ENCODE data around the gene UBE2G2. TPM values are rescaled to one million over a fixed set of nuclear protein-coding genes. Genes with fewer than 3 reads are reported as not detected.
A peak's percentile ranks its signal among the peaks of the same experiment; 100 is the strongest.

Gene UBE2G2
- total RNA-seq, 3 donors from 2014 or later = 138 to 144 (median 140) TPM

DNA sequence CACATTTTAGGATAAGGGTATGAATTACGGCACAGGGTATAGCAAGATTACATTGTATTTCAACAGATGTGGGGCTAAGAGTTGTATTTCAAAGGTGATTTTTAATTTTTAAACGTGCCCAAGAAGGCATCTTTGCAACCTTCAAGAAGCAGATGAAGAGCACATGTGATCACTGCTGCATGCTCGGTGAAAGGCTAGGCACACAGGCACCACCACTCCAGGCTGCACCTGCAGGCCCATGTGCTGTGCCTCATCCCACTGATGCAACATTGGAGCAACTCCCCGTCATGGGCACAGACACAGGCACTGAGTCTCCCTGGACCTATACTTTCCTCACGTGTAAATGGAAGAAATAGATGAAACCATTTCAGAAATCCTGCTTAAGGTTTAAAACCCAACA is 23.5 kb downstream of the UBE2G2 start:
- no peak for ATAC-seq
- Mint-ChIP-seq H3K4me1 (ENCODE audit: low read depth) (peaks cover 24% of the 10 kb centered on the region), H3K9me3 (no peaks in the 10 kb centered on the region), H3K4me3 (no peak overlapping the region), H3K27me3 (ENCODE audit: low read depth) (no peaks in the 10 kb centered on the region), H3K36me3 (ENCODE audit: insufficient read depth) (peaks cover 38% of the 10 kb centered on the region)
- DNase-seq = no peak

DNA sequence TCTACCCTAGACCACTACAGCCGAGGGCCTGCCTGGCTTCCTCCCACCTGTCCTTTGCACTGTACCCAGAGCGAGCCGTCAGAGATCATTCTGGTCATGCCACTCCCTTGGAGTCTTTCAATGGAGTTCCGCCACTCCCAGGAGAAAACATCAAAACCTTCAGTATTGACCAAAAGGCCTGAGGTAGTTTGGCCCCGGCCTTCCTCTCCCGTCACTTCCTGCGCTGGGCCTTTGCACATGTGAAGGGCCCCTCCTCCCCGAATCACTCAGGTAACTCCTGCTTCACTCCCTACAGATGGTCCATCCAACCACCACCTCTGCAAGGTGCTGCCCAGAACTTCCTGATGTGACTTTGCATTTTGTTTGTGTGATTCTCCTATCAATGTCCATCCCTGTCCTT is 26.6 kb downstream of the UBE2G2 start:
- H3K4me1 Mint-ChIP-seq (ENCODE audit: low read depth) = peaks cover 9% of the 10 kb centered on the region
- no peak for ATAC-seq
- H3K9me3 Mint-ChIP-seq = no peaks in the 10 kb centered on the region
- DNase-seq = no peak
- no peak overlapping the region for H3K4me3 Mint-ChIP-seq
- H3K27me3 Mint-ChIP-seq (ENCODE audit: low read depth) = no peaks in the 10 kb centered on the region
- H3K36me3 Mint-ChIP-seq (ENCODE audit: insufficient read depth) = peaks cover 42% of the 10 kb centered on the region

DNA sequence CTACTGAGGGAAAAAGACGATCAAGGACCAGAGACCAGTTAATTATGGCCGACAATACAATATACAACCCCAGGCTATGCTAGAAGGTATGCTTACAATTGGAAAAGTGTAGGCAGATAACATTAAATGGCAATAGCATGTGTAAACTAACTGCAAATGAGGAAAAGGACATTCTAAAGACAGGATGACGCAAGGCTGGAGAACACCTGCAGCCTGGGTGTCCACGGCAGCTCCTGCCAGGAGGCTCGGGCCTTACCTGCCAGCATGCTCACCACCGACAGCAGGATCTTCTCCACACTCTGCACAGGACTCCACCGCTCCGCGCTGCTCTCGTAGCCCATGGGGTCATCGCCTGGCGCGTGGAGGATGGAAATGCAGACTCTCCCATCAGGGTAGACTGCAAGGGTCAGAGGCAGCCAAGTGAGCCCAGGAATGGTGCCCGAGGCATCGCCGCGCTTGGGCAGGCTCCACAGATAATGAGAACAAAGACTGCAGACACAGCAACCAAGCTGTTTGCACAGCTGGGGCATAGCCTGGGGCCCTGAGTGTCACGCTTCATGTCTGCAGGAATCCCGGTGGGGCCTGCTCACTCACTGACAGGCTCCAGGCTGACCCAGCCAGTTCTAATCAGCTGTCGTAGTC is 28.2 kb downstream of the UBE2G2 start:
- no peaks in the 10 kb centered on the region for H3K27me3 Mint-ChIP-seq (ENCODE audit: low read depth)
- peaks cover 43% of the 10 kb centered on the region for H3K36me3 Mint-ChIP-seq (ENCODE audit: insufficient read depth)
- H3K4me3 Mint-ChIP-seq = no peak overlapping the region
- H3K9me3 Mint-ChIP-seq = no peaks in the 10 kb centered on the region
- H3K4me1 Mint-ChIP-seq (ENCODE audit: low read depth) = peaks cover 6% of the 10 kb centered on the region
- no peak for DNase-seq
- no peak for ATAC-seq

DNA sequence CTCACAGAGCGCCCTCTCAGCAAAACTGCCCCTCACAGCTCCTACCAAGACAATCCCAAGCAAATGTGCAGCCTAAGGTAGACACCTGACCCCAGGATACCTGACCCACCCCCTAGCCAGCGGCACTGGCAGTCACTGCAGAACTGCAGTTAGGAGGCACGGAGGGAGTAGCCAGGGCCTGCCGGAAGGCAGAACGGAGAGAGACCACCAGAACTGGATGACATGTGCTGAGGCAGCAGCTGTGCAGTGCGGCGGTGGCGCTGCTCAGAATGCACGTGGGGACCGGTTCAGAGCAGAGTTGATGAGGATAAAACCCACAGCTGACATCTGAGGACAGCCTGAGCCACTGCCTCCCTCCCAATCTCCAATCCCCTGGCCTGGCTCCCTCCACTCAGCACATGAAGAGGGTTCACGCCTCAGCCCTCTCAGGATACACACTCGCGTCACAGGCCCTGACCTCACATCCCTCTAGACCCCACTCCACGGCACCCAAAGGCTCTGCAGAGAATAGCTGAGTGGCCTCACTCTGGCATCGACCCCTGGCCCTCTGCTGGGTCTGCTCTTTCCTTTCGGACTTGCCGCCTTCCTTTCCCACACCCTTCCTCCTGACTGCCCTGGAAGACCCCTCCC is 29.6 kb downstream of the UBE2G2 start:
- DNase-seq (no peak), ATAC-seq (no peak)
- H3K36me3 Mint-ChIP-seq (ENCODE audit: insufficient read depth) = peaks cover 37% of the 10 kb centered on the region
- H3K4me3 Mint-ChIP-seq = no peak overlapping the region
- no peaks in the 10 kb centered on the region for H3K9me3 Mint-ChIP-seq
- H3K27me3 Mint-ChIP-seq (ENCODE audit: low read depth) = no peaks in the 10 kb centered on the region
- H3K4me1 Mint-ChIP-seq (ENCODE audit: low read depth) = peaks cover 2% of the 10 kb centered on the region

DNA sequence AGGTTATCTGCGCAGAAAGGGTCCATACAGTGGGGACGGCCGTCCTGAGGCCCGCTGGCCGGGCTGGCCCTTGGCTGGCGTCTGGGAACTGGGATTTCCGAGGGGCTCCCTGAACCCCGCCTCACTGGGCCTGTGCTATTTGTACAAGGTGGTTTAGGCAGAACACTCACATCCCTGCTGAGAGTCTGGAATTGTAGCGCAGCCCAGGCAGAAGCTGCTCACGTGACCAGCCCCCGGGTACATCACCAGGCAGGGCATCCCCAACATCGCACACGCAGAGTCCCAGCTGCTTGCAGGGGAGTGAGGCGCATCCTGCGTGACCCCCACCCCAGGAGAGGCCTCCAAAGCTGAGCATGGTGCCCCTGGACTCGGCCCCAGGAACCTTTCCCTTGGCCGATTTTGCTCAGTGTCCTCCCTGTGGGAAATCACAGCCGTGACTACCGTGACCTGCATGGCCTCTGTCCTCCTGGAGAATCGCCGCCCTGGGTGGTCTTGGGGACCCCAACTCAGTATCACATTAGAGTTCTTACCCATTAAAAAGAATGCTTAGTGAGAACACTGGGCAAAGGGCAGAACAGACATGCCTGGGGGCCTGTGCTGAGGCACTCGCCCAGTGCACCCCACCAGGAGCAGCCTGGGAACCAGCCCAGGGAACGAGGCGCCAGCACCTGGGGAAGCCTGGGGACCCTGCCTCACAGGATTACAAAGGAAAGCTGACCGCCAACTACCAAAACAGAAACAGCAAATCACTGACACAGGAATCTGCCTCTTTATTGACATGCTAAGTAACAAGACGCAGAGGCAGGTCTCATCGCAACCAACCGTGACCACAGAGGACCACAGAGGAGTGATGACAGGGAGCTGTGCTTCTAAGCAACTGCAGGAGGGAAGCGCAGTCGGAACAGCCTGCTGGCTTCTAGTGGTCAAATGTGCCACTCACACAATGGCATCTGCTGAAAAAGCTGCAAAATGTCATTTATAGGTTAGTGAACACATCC is 33.5 kb downstream of the UBE2G2 start:
- H3K4me1 Mint-ChIP-seq (ENCODE audit: low read depth) = peaks cover 11% of the 10 kb centered on the region

DNA sequence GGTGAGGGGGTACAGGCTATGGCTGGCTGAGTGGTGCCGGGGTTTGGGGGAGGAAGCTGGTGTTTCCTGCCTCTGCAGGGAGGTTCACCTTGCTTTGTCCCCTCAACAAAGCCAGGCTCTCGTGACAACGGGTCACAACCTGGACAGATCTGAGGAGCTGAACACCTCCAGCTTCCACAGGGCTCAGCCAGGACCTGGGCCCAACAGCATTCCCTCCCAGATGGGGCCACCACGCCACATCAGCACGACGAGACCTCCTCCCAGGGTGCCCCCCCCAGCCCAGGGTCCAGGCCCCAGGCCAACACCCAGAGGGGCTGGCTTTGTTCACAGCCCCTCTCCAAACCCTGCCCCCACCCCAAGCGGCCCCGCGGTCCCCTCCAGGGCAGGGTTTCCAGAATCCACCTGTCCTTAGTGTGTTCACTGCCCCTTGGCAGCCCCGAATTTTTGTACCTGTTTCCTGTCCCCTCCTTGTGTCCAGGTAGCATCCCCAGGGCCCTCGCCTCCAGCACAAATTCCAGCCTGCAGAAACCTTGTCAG is 34.7 kb downstream of the UBE2G2 start:
- no peak for ATAC-seq
- Mint-ChIP-seq H3K27me3 (ENCODE audit: low read depth) (no peaks in the 10 kb centered on the region), H3K9me3 (no peaks in the 10 kb centered on the region), H3K4me3 (no peak overlapping the region), H3K36me3 (ENCODE audit: insufficient read depth) (peaks cover 14% of the 10 kb centered on the region), H3K4me1 (ENCODE audit: low read depth) (peaks cover 11% of the 10 kb centered on the region)
- DNase-seq = no peak

More for the DNA sequence above, 33.5 kb downstream of the UBE2G2 start:
- ATAC-seq (no peak), DNase-seq (no peak)
- H3K4me3 Mint-ChIP-seq = no peak overlapping the region
- peaks cover 21% of the 10 kb centered on the region for H3K36me3 Mint-ChIP-seq (ENCODE audit: insufficient read depth)
- no peaks in the 10 kb centered on the region for H3K9me3 Mint-ChIP-seq
- H3K27me3 Mint-ChIP-seq (ENCODE audit: low read depth) = no peaks in the 10 kb centered on the region

DNA sequence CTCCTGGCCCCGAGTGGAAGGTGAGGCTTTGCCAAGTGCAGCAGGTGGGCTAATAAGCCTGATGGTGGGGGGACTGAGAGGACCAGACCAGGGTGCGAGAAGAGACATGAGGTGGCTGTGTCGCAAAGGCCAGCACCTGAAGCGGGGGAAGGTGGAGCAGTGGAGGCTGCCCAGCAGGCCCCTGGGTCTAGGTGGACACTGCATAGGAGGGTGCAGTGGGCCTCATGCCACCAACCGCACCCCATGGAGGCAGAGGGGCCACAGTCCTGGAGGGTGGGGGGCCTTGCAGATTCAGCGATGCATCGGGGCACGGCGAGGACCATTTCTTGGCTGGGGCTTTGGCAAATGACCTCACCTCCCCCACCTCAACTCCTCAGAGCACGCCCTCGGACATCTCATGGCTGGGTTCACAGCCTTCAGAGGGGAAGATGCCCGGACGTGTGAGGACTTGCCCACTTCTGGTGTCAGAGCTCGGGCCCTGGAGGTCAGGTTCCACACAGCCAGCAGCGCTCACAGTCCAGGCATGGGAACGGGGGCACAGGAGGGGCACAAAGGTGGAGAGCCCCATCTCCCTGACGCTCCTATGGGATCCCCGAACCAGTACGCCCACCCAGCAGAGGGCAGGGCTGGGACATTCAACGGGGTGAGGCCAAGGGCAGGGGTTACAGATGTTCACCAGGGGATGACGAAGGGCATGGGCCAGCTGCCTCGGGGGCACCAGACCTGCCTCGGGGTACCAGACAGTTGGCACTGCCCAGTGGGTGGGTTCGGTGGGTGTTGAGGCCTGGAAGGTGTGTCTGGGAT is 35.4 kb downstream of the UBE2G2 start:
- ATAC-seq (no peak), DNase-seq (no peak)
- Mint-ChIP-seq H3K4me3 (no peak overlapping the region), H3K27me3 (ENCODE audit: low read depth) (no peaks in the 10 kb centered on the region), H3K4me1 (ENCODE audit: low read depth) (peaks cover 14% of the 10 kb centered on the region), H3K36me3 (ENCODE audit: insufficient read depth) (peaks cover 12% of the 10 kb centered on the region), H3K9me3 (no peaks in the 10 kb centered on the region)

DNA sequence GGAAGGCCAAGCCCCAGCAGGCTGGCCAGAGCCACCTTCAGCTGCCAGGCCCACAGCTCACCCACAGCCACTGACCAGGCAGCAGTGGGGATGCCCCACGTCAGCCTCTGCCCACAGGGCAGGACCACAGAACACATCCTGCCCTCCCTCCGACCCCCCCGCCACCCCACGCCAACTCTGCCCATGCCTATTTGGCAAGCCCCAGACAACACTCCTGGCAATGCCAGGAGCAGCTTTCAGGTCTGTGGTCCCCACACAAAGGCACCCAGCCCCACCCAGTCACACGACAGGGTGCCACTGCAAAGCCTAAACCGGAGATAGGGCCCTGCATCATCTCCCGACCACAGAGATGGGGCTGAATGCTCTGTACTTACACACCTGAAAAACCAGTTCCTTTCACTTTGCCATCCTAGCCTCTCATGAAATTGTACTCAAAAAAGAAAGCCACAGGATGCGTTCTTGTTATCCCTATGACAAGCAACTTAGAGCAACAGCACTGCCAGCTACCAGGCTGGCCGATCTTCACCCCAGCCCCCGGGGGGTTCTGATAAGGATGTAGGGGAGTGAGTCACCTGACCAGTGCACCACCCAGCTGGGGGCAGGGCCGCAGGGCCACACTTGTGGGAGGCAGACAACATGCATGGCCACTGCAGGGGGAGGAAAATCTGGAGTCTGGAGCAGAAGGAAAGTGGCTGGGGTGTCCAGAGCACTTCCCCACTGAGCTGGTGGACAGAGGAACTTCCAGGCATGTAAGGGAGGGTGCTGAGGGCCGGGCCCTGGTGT is 36.2 kb downstream of the UBE2G2 start:
- H3K9me3 Mint-ChIP-seq = no peaks in the 10 kb centered on the region
- H3K27me3 Mint-ChIP-seq (ENCODE audit: low read depth) = no peaks in the 10 kb centered on the region
- no peak for DNase-seq
- peaks cover 7% of the 10 kb centered on the region for H3K36me3 Mint-ChIP-seq (ENCODE audit: insufficient read depth)
- peaks cover 14% of the 10 kb centered on the region for H3K4me1 Mint-ChIP-seq (ENCODE audit: low read depth)
- peak overlapping the region; percentile 14 for H3K4me3 Mint-ChIP-seq
- peak; percentile 61 to 68 for ATAC-seq

DNA sequence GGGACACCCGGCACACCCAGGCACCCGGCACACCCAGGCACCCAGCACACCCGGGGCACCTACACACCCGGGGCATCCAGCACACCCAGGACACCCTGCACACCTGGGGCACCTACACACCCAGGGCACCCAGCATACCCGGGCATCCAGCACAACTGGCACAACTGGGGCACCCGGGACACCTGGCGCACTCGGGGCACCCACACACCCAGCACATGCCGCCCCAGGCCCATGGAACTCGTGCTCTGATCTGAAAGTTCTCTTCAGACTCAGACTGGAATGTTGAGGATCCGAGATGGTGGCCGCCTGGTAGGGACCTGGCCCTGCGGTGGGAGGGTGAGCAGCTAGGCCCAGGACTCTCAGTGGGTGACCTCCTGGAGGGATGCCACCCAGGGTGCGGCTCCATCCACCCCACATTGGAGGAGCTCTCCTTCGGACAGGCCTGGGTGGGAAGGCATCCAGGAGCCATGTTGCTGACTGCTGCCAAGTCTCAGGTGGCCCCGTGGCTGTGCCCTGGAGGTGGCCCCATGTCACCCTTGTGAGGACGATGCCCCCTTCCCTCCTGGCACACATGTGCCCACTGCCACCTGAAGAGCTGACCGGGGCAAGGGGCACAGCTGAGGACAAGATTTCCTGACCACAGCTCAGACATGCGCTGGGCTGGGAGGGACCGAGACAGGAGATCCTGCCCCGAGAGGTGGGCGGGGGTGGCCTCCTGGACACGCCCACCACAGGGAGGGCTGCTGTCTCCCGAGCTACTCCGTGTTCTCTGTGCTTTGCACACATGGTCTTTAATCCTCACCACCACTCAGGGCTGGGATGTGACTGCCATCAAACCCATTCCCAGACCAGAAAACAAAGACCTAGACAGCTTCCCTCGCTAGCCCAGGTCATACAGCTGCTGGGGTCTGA is 37.0 kb downstream of the UBE2G2 start:
- peaks cover 7% of the 10 kb centered on the region for H3K36me3 Mint-ChIP-seq (ENCODE audit: insufficient read depth)
- no peaks in the 10 kb centered on the region for H3K27me3 Mint-ChIP-seq (ENCODE audit: low read depth)
- peaks cover 14% of the 10 kb centered on the region for H3K4me1 Mint-ChIP-seq (ENCODE audit: low read depth)
- no peak overlapping the region for H3K4me3 Mint-ChIP-seq
- no peak for DNase-seq
- ATAC-seq = no peak
- H3K9me3 Mint-ChIP-seq = no peaks in the 10 kb centered on the region

DNA sequence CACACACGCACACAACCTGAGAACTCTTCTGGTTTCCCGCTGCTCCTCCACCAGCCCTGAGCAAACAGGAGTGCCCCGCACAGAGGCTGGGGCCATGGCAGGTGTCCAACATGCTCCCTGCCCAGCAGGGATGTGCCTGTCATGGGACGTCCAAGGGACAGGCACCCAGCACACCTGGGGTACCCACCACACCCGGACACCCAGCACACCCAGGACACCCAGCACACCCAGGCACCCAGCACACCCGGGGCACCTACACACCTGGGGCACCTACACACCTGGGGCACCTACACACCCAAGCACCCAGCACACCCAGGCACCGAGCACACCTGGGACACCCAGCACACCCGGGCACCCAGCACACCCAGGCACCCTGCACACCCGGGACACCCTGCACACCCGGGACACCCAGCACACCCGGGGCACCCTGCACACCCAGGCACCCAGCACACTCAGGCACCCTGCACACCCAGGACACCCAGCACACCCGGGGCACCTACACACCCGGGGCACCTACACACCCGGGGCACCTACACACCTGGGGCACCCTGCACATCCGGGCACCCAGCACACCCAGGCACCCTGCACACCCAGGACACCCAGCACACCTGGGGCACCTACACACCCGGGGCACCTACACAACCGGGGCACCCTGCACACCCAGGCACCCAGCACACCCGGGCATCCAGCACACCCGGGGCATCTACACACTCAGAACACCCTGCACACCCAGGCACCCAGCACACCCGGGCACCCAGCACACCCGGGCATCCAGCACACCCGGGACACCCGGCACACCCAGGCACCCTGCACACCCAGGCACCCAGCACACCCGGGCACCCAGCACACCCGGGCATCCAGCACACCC is 37.9 kb downstream of the UBE2G2 start:
- Mint-ChIP-seq H3K9me3 (no peaks in the 10 kb centered on the region), H3K4me3 (no peak overlapping the region), H3K4me1 (ENCODE audit: low read depth) (peaks cover 14% of the 10 kb centered on the region), H3K27me3 (ENCODE audit: low read depth) (no peaks in the 10 kb centered on the region), H3K36me3 (ENCODE audit: insufficient read depth) (peaks cover 4% of the 10 kb centered on the region)
- ATAC-seq (no peak), DNase-seq (no peak)

DNA sequence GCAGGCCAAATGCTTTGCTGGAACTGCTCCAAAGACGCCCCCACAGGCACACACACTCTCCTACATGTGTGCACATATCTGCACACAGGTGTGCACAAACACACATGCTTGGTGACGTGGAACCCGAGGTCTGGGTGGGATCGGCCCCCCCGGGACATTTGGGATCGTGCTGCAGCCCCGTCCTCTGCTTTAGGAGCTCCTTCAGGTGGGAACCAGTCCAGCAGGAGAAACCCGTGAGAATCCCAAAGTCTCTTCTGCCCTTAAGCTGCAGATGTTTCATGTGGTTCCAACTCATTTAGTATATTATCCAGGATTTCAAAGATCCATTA is 38.6 kb downstream of the UBE2G2 start:
- no peaks in the 10 kb centered on the region for H3K9me3 Mint-ChIP-seq
- H3K4me3 Mint-ChIP-seq = no peak overlapping the region
- DNase-seq (no peak), ATAC-seq (no peak)
- H3K27me3 Mint-ChIP-seq (ENCODE audit: low read depth) = no peaks in the 10 kb centered on the region
- H3K36me3 Mint-ChIP-seq (ENCODE audit: insufficient read depth) = no peaks in the 10 kb centered on the region
- peaks cover 14% of the 10 kb centered on the region for H3K4me1 Mint-ChIP-seq (ENCODE audit: low read depth)

All from activated T-cell treated with anti-CD3 and anti-CD28 coated beads, Interleukin-2, amount 50 U/mL, for 4 hours (primary cell).